Effector memory CD4-positive, alpha-beta T cell (primary cell): Measurements from ENCODE around the gene ZMIZ1.

Experiments used
- DNase-seq, 3 donors: peaks; one replicate each; pipeline ENCODE4 v3.0.0-alpha.2; 2020
- H3K27ac ChIP-seq: 2 replicates; pipeline ENCODE4 v1.7.0; 2013; ENCODE audit warnings: mild to moderate bottlenecking, low read length, moderate library complexity; ENCODE audit not compliant: insufficient read depth, poor library complexity, severe bottlenecking
- H3K27me3 ChIP-seq: replicated peaks from 2 replicates; pipeline ENCODE4 v1.7.0; 2013; ENCODE audit warnings: mild to moderate bottlenecking, low read length; ENCODE audit not compliant: insufficient read depth, control insufficient read depth, poor library complexity, severe bottlenecking
- H3K36me3 ChIP-seq: 2 replicates; pipeline ENCODE4 v1.7.0; 2013; ENCODE audit warnings: mild to moderate bottlenecking, low read length, moderate library complexity; ENCODE audit not compliant: control insufficient read depth, insufficient read depth
- H3K4me1 ChIP-seq: 2 replicates; pipeline ENCODE4 v1.7.0; 2013; ENCODE audit warnings: low read length, mild to moderate bottlenecking; ENCODE audit not compliant: control insufficient read depth, insufficient read depth, poor library complexity, severe bottlenecking
- H3K4me3 ChIP-seq: 2 replicates; pipeline ENCODE4 v1.7.0; 2013; ENCODE audit warnings: low read length, low read depth, mild to moderate bottlenecking; ENCODE audit not compliant: insufficient read depth, poor library complexity, severe bottlenecking
- H3K9me3 ChIP-seq: 2 replicates; pipeline ENCODE4 v1.7.0; 2013; ENCODE audit warnings: mild to moderate bottlenecking, low read length, moderate library complexity; ENCODE audit not compliant: control insufficient read depth

Gene ZMIZ1

GRCh38 chr10:79145174-79145483 is 76.4 kb downstream of the ZMIZ1 start:
- Histone ChIP-seq H3K4me1 (peaks cover 51% of the 10 kb centered on the region), H3K27ac (peak overlapping the region; percentile 18), H3K4me3 (no peak overlapping the region)

GRCh38 chr10:79145517-79146470 is 77.0 kb downstream of the ZMIZ1 start:
- H3K27ac ChIP-seq = peak overlapping the region; percentile 44
- DNase-seq = no peak
- peaks cover 57% of the 10 kb centered on the region for H3K4me1 ChIP-seq
- H3K27me3 ChIP-seq = no peaks in the 10 kb centered on the region
- H3K36me3 ChIP-seq = no peaks in the 10 kb centered on the region
- H3K9me3 ChIP-seq = no peaks in the 10 kb centered on the region
- no peak overlapping the region for H3K4me3 ChIP-seq

More at GRCh38 chr10:79145174-79145483, 76.4 kb downstream of the ZMIZ1 start:
- DNase-seq = no peak
- Histone ChIP-seq H3K9me3 (no peaks in the 10 kb centered on the region), H3K27me3 (no peaks in the 10 kb centered on the region), H3K36me3 (no peaks in the 10 kb centered on the region)

GRCh38 chr10:79146611-79147130 is 77.9 kb downstream of the ZMIZ1 start:
- Histone ChIP-seq H3K27ac (peak overlapping the region; percentile 44), H3K4me1 (peaks cover 63% of the 10 kb centered on the region), H3K27me3 (no peaks in the 10 kb centered on the region), H3K9me3 (no peaks in the 10 kb centered on the region), H3K4me3 (no peak overlapping the region), H3K36me3 (no peaks in the 10 kb centered on the region)
- no peak for DNase-seq

GRCh38 chr10:79147306-79147705 is 78.5 kb downstream of the ZMIZ1 start:
- H3K27ac ChIP-seq = peak overlapping the region; percentile 48
- no peaks in the 10 kb centered on the region for H3K9me3 ChIP-seq
- H3K36me3 ChIP-seq = no peaks in the 10 kb centered on the region
- peaks cover 63% of the 10 kb centered on the region for H3K4me1 ChIP-seq
- no peak overlapping the region for H3K4me3 ChIP-seq
- H3K27me3 ChIP-seq = no peaks in the 10 kb centered on the region
- DNase-seq = no peak

GRCh38 chr10:79147796-79148451 is 79.2 kb downstream of the ZMIZ1 start:
- H3K27me3 ChIP-seq = no peaks in the 10 kb centered on the region
- peaks cover 63% of the 10 kb centered on the region for H3K4me1 ChIP-seq
- DNase-seq = no peak
- no peaks in the 10 kb centered on the region for H3K36me3 ChIP-seq
- peak overlapping the region; percentile 48 for H3K27ac ChIP-seq
- H3K4me3 ChIP-seq = no peak overlapping the region
- no peaks in the 10 kb centered on the region for H3K9me3 ChIP-seq

GRCh38 chr10:79148452-79149344 is 79.9 kb downstream of the ZMIZ1 start:
- Histone ChIP-seq H3K27ac (peak overlapping the region; percentile 48), H3K9me3 (no peaks in the 10 kb centered on the region), H3K36me3 (no peaks in the 10 kb centered on the region), H3K27me3 (no peaks in the 10 kb centered on the region), H3K4me3 (no peak overlapping the region), H3K4me1 (peaks cover 63% of the 10 kb centered on the region)
- DNase-seq = no peak

- Histone ChIP-seq H3K27me3 (no peaks in the 10 kb centered on the region), H3K36me3 (no peaks in the 10 kb centered on the region), H3K4me1 (peaks cover 63% of the 10 kb centered on the region), H3K4me3 (no peak overlapping the region), H3K27ac (no peak overlapping the region), H3K9me3 (no peaks in the 10 kb centered on the region)
- no peak for DNase-seq
Observed at GRCh38 chr10:79149345-79149661, 80.5 kb downstream of the ZMIZ1 start.

- no peaks in the 10 kb centered on the region for H3K27me3 ChIP-seq
- peak in 1 of 3 donors; percentile 18 for DNase-seq
- peaks cover 61% of the 10 kb centered on the region for H3K4me1 ChIP-seq
- no peaks in the 10 kb centered on the region for H3K36me3 ChIP-seq
- H3K4me3 ChIP-seq = no peak overlapping the region
- no peaks in the 10 kb centered on the region for H3K9me3 ChIP-seq
- H3K27ac ChIP-seq = peak overlapping the region; percentile 28
Observed at GRCh38 chr10:79149662-79150443, 81.1 kb downstream of the ZMIZ1 start.

GRCh38 chr10:79150444-79150754 is 81.6 kb downstream of the ZMIZ1 start:
- peaks cover 56% of the 10 kb centered on the region for H3K4me1 ChIP-seq
- DNase-seq = no peak
- no peaks in the 10 kb centered on the region for H3K9me3 ChIP-seq
- peak overlapping the region; percentile 28 for H3K27ac ChIP-seq
- no peak overlapping the region for H3K4me3 ChIP-seq
- H3K36me3 ChIP-seq = no peaks in the 10 kb centered on the region
- no peaks in the 10 kb centered on the region for H3K27me3 ChIP-seq
